ENCODE data around the gene SNX1.

SNX1 gene

DNA sequence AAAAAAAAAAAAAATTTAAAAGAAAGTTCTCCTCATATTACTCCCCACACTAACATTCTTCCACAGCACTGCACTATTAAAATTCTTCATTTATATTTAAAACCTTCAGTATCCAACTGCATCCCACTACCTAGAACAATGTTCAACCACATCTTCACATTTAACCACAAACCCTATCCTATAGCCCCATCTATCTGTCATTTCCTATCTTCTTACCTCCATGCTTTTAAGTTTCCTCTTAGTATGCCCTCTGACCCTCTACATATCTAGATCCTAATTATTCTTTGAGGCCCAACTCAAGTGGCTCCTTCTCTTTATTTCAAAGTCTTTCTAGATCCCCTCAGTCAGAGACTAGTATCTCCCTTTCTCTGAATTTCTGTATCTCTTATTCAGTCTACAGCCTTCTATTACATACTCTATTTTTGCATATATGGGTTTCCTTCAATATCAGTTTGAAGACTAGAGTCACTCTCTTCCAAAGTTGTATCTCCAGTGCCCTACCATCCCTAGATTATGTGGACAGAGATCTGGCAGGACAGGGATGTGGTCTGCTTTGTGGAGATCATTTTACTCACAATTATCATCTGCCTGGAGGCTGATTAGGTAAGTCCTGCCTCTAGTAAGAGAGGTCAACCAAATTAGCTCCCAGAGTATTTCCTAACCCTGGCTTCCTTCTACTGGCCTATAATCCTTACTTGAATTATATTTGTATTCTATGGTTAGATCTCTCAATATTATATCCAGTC, 3.5 kb upstream of the SNX1 start:
- H3K27ac ChIP-seq, result peak overlapping the region; percentile 94
- TF ChIP-seq CTCF (conservative IDR thresholded peaks at IDR 0.05), result peak; percentile 44; the same call in 1 of the 2 replicates

- peak overlapping the region; percentile 94 for H3K27ac ChIP-seq
- peak; percentile 18; the same call in 1 of the 2 replicates for TF ChIP-seq CTCF (conservative IDR thresholded peaks at IDR 0.05)
These were observed 2.7 kb upstream of the SNX1 start for GRCh38 chr15:64092864-64093626.

DNA sequence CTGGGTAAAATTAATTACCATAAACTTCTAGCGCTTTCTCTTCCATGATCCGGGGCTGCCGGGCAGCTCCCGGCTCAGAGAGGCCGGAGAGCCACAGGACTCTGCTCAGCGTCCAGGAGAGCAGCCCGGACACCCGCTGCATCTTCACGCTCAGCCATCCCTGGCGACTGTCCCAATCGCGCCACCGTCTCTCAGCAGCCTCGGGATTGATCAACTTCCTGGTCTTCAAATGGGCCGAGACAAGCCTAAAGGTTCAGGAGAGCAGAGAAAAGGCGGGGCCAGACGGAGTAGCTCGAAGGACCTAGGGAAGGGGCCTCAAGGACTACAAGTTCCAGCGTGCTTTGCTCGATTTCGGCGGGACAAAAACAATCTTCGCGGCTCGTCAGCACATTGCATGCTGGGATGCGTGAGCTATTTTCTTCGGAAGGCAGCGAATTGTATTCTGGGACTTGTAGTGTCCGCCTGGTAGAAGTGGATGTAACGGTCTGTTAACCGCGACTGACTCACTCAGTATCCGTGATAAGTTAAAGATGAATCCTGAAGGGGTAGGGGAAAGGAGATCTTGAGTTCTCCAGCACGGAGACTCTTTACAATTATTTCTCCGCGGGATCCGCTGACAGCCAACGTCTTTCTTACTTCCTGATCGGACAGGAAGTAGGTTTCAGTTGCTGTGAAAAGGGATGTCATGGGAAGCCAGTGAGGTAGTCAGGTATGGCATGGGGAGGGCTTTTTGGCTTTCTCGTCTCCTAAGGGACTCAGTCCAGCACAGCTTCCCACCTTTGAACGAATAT, 2.0 kb upstream of the SNX1 start, which contains the start of gene CIAO2A:
CIAO2A (minus strand) TSS at position 212 of the 791 bp plus-strand sequence; CDS start at position 142, 70 bp downstream.
- no peak for TF ChIP-seq CTCF (conservative IDR thresholded peaks at IDR 0.05)
- H3K27ac ChIP-seq, result peak within 1 kb of the TSS; percentile 94

DNA sequence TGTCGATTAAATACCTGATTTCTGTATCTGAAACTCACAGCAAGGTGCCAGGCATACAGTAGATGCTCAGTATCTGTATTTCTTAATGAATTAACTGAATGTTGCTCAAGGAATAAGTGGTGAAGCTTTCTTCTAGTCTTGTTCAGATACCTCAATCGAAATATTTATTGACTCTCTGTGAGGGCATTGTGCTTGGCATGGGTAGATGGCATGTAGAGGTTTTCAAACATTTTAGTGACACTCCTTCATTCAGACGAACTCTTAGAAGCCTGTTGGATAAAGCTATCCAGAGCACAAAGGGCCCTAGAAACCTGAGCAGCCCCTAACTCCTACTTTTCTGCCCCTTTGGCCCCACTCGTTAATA, 369 bp upstream of the SNX1 start:
- peak overlapping the region; percentile 94 for H3K27ac ChIP-seq
- no peak for TF ChIP-seq CTCF (conservative IDR thresholded peaks at IDR 0.05)

DNA sequence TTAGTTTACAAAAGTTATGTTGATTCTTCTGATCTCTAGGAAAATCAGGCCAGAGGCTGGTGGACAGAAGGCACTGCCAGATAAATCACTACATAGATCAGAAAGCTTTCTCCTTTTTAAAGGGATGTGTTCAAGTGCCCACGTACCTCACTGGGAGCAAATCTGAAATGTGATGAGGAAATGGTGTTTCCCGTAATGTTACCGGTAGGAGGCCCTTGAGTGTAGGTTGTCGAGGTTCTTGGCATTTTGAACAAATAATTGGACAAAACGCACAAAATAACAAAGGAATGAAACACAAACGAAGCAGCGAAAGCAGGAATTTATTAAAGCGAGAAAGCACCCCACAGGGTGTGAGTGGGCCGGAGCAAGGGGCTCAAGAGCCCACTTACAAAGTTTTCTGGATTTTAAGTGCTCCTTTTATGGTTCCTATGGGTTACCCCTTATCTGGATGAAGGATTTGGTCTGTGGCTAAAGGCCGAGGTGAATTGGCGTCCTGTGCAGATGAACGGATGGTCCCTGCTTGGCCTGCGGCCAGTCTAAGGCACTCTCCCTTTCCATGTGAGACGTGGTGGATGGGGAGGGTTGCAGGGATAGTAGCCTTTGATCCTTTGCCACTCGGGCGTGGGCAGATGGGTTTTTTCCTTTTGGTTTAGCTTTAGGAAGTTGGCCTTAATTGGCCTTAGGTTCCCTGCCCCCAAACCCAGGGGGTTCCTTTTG, 1.0 kb downstream of the SNX1 start:
- no peak for TF ChIP-seq CTCF (conservative IDR thresholded peaks at IDR 0.05)
- peak overlapping the region; percentile 94 for H3K27ac ChIP-seq

DNA sequence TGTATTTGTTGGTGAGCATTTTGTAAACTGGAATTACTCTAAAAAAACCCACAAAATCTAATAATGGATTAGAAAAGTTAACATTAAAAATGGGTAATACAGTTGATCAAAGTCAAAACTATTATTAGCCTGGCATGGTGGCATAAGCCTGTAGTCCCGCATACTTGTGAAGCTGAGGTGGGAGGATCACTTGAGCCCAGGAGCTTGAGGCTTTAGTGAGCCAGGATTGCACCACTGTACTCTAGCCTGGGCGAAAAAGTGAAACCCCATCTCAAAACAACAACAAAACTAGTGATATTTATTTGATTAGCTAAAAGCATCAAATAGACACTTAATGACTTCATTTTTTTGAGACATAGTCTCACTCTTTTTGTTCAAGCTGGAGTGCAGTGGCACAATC, 3.6 kb downstream of the SNX1 start:
- TF ChIP-seq CTCF (conservative IDR thresholded peaks at IDR 0.05), result no peak

More for the DNA sequence above, 3.6 kb downstream of the SNX1 start:
- 0 out of 2 replicates have a peak overlapping the region, but pooled peaks have one; percentile 94 for H3K27ac ChIP-seq
